ENCODE results near the gene SRPX.

Gene SRPX, protein sequence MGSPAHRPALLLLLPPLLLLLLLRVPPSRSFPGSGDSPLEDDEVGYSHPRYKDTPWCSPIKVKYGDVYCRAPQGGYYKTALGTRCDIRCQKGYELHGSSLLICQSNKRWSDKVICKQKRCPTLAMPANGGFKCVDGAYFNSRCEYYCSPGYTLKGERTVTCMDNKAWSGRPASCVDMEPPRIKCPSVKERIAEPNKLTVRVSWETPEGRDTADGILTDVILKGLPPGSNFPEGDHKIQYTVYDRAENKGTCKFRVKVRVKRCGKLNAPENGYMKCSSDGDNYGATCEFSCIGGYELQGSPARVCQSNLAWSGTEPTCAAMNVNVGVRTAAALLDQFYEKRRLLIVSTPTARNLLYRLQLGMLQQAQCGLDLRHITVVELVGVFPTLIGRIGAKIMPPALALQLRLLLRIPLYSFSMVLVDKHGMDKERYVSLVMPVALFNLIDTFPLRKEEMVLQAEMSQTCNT
- 0.06 to 0.17 reads per million in 2 experiments for total RNA-seq

DNA sequence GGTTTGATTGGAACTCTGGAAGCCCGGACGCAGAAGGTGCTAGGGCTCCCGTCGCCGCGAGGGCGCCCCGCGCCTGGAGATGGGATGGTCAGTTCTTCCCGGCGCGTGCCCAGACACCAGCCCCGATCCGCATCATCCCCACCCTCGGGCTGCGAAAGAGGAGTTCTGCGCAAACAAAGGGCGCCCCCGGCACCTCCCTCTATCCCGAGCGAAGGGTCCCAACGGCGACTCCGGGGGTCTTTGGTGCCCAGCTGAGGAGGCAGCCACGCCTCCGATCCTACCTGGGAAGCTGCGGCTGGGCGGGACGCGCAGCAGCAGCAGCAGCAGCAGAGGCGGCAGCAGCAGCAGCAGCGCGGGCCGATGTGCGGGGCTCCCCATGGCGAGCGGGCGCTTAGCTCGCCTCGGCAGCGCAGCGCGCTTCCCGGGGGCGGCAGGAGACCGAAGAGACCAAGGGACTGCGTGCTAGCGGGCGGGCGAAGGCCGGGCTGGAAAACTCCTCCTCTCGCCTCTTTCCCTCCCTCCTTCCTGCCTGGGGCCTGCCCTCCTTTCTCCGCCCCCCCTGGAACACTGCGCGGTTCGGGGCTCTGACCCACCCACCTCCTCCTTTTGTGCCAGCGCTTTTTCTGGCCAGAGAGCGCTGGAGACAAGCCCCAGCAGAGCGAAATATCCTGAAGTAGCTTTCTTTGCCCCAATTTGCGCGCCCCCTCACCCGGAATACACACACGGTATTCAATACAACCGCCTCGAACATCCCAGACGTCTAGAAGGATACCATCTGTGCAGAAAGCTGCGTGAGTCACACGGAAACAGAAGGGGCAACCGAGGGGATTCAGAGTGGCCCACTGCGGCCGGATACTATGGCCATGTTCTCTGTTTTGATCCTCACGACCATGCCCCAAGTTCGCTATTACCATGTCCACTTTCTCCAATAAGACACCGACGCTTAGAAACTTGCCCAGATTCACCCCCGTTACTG lies at the start of gene SRPX:
TSS of gene SRPX (minus strand) at position 457 of the 976 bp plus-strand sequence. CDS start at position 378, 79 bp downstream.
- no peak for DNase-seq (ENCODE audit: low read depth)

DNA sequence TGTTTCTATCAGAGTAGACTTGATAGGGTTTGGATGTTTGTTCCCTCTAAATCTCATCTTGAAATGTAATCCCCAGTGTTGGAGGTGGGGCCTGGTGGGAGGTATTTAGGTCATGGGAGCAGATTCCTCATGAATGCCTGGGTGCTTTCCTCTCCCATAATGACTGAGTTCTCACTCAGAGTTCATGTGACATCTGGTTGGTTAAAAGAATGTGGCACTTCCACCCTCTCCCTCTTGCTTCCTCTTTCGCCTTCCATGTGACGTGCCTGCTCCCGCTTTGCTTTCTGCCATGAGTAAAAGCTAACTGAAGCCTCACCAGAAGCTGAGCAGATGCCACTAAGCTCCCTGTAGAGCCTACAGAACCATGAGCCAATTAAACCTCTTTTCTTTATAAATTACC lies 47.3 kb upstream of the SRPX start:
- DNase-seq (ENCODE audit: low read depth) = no peak

DNA sequence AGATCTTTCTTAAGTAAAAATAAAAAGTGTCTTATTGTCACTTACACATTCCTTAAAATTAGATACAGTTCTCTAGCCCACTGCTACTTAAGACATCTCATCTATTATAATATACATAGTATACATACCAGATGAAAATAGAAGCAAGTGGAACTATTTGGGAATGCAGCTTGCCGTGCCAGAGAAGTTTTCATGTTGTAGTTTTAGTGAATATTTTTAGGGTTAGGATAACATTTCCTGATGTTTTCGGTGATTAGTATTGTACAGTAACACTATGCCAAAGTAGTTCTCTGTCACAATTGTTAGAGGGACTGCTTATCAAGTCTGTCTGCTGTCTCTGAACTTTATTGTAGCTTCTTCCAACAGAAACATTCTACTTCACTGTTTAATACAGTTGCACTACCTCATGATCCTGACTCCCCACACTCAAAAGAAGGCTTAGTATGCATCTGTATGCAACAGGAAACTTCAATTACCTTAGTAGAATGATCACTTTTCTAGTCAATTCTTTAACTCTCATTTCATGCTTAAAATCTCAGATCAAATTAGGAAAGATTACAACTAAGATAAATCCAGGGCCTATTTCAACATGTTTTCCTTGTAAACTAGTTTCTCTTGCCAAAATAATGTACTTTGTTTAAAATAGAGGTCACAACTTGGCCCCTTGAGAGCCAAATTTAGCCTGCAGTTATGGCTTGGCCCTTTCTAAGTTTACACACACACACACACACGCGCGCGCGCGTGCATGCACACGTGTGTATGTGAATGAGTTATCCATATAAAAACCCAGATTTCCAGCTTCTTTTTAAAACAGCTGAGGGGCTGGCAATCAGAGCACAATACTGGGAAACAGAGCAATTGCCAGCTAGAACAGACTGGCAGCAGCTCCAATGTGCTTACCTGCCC lies 42.3 kb upstream of the SRPX start:
- DNase-seq (ENCODE audit: low read depth) = no peak

DNA sequence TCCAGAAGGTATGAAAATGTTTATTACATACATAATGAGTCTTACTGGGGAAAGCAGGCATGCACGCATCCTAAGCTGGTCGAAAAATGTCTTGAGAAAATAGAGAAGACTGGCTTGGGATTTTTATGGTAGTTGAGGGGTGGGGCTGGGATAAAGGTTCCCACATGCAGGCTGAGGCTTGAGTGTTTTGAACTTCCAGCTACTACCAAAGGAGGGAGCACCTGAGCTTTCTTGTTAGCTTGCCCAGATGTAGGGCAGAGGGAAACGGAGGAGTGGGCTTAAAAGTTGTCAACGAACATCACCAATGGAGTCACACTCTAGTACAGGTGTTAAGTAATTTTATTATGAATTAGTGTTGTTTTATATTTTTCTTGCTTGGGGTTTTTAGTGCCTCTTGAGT lies 39.6 kb upstream of the SRPX start:
- no peak for DNase-seq (ENCODE audit: low read depth)

DNA sequence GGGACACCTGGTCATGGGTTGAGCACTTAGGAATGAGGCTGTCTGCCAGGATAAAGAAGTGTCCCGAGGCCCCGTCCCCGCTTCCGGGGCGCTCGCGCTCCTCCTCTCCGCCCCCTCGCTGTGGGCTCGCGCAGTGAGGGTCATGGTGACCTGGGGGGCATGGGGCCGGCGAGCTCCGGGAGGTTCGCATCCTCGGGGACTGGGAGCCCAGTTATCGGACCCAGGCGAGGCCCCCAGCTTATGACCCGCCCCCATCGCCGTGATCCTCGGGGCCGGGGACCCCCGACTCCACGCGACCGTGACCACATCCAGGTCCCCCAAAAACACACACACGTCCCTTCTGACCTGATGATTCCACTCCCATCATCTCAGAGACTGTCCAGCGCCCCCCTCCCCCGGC lies 35.3 kb upstream of the SRPX start:
- DNase-seq (ENCODE audit: low read depth) = no peak

- DNase-seq (ENCODE audit: low read depth) = no peak
Observed at GRCh38 chrX:38249965-38250364, 29.3 kb upstream of the SRPX start.

DNA sequence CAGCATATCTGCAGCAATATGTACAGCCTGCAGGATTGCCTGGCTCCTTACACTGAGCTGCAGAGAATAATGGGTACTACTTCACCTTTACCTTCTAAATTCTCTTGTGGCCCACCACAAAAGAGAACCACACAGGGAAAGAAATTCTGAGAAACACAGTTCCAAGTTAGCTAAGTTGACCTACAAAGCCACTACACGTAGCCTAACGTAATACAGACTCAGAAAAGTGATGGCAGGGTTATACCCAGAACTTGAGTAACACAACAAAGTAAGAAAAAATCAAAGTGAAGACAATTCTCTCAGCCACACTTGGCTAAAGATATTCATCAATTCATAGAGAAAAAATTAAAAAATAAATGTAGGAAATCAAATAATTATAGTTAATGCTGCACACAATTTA lies 26.4 kb upstream of the SRPX start:
- DNase-seq (ENCODE audit: low read depth) = no peak

DNA sequence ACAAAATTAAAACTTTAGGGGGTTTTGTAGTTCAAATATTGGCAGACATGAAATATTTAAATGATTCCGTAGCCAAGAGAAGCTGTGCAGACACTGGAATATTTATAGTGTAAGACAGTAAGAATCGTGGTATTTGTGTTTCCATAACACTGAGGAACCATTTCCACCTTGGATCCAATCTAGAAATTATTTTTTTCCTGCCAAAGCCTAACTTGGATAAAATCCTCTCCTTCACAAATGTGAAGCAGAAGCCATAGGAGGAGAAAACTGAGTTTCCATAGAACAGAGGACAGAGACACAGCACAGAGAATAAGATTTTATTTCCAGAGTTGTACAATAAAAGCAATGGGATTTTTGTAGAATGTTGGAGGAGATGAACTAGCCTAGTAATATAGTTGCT lies 19.9 kb upstream of the SRPX start:
- no peak for DNase-seq (ENCODE audit: low read depth)

- no peak for DNase-seq (ENCODE audit: low read depth)
Observed at GRCh38 chrX:38236901-38237615, 16.4 kb upstream of the SRPX start.

DNA sequence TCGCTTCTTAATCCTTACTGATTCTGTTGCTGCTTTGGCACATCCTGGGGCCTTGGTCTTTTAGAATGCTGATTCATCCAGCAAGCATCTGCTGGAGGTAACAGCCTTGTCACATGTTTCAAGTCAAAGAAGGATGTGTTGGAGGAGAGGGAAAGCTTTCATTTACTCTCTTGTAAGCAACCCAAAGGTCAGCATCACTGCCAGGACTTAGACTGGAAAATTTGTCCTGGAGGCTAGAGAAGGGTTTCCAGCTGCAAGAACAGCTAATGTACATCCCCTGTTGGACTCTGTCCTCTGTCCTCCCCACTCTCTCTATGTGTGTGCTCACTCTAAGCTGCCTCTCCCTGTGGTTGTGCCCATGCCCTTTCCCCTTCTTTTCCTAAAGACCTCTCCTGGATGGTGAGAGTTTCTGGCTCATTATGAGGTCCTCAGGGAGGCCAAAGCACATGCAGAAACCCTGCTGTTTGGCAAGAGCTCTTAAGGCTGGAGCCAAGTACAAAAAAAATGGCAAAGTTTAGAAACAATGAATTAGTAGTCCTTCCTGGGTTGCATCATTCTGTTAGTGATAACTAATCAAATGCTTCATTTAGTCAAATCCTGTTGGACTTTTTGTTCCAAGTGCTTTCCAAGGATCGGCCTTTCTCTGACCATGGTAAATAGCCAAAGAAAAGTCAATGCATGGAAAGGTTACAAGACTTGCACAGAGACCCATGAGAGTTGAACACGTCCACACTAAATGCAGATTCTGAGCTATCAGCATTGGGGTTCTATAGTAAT lies 13.4 kb upstream of the SRPX start:
- no peak for DNase-seq (ENCODE audit: low read depth)

DNA sequence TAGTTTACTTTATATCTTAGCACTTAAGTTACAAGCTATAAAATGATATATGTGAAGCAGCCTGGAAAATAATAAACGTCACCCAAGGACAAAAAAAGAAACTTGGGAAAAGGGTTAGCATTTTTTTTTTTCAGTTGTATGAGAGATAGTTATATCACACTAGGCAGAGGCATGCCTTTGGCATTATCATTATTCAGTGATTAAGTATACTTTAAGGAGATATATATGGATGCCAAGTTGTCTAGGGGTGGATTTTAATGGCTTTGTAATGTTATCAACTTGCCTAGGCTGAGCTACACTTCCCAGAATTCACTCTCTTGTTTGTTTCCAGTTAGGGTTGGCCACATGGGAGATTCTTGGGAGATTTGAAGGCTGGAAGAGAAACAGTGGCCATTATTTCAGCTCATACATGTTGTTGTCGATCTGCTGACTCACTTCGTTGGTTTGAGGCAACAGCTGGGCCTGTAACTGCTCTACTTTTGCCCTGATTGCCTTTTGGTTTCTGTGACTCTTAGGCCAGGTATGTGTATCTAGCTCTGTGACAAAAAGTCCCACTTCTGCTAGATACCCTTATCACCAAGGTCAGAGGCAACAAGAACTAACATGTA lies 11.5 kb upstream of the SRPX start:
- no peak for DNase-seq (ENCODE audit: low read depth)

DNA sequence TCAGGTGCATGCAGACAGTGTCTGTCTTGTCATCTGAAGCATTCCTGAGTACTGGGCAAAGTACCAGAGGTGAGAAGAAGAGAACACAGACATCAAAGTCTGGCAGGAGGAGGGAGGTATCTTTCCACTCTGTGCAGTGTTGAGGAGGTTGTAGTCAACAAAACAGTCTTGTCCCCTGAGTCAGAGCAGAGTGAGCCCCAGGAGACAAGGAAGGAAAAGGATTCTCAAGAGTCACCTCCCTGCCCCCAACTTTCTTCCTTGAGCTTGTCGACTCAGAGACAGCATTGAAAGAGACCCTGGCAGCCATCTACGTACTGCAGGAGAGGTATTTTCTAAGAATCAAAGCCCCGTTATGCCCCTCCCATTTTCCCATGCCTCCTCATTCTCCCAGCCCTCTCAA lies 4.4 kb upstream of the SRPX start:
- DNase-seq (ENCODE audit: low read depth) = no peak

DNA sequence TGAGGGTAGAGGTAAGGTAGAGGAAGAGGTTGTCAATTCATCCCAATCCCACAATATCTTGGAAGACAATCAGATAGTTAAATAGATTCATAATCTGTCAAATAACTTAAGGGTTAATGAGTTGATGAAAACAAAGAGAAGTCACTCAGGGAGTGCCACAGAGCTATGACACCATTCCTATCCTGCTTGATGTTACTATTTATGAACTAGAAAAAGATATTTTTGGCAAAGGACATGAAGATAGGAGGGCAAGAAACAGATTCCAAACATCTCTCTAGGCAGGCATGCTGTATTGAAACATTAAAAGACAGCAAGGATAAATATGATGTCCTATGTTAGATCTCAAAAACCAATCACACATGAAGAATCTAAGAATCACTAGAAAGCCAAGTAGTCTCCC lies 3.5 kb upstream of the SRPX start:
- no peak for DNase-seq (ENCODE audit: low read depth)

GRCh38 chrX:38221391-38221929 lies 789 bp upstream of the SRPX start:
- no peak for DNase-seq (ENCODE audit: low read depth)

DNA sequence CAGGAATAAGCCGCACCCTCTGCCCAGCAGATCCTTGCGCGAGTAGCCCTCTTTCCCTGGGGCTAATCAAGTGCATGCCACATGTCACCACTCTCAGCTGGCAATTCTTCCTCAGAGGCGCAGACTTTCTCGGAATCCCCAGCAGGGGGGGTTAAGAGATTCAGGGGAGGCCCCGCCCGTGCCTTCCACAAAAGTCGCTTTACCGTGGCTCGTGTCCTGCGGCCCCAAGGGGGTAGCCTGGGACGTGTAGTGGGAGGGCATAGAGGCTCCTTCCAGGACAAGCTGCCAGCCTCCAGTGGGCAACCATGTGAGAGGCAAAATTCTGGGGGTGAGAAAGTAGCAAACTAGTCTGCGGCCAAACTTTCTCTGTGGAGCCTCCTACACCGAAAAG lies 652 bp downstream of the SRPX start:
- DNase-seq (ENCODE audit: low read depth) = no peak

GRCh38 chrX:38216642-38217041 lies 4.0 kb downstream of the SRPX start:
- no peak for DNase-seq (ENCODE audit: low read depth)

- no peak for DNase-seq (ENCODE audit: low read depth)
Observed at GRCh38 chrX:38214551-38215531, 5.8 kb downstream of the SRPX start.

- no peak for DNase-seq (ENCODE audit: low read depth)
Observed at GRCh38 chrX:38214044-38214443, 6.6 kb downstream of the SRPX start.

All from T follicular helper cell (primary cell).